K562 (cell line): ENCODE data around the gene PET100.

ENCODE experiments used
- KAT7 ChIP-seq: sonication (generic); formaldehyde crosslinking; IDR thresholded peaks from 2 replicates; pipeline ENCODE4 v1.8.0; 2022; ENCODE audit warnings: missing genetic modification reagents, mild to moderate bottlenecking, borderline replicate concordance
- SIX5 ChIP-seq, 2 experiments: IDR thresholded peaks; 2 replicates each; pipeline ENCODE4 v1.6.1; 2011; ENCODE audit warnings: low read length in 2 of 2, borderline replicate concordance in 1 of 2, low read depth in 1 of 2, mild to moderate bottlenecking in 1 of 2, moderate library complexity in 1 of 2; ENCODE audit not compliant: insufficient read depth in 1 of 2
- TAF1 ChIP-seq: IDR thresholded peaks from 2 replicates; pipeline ENCODE4 v1.6.1; 2011; ENCODE audit warnings: mild to moderate bottlenecking, low read length, moderate library complexity; ENCODE audit not compliant: insufficient read depth, control insufficient read depth, severe bottlenecking; ENCODE audit errors: extremely low read depth
- USF2 ChIP-seq: sonication (generic); formaldehyde crosslinking; IDR thresholded peaks from 2 replicates; pipeline ENCODE4 v1.5.0; 2020; ENCODE audit warnings: missing genetic modification reagents
- VEZF1 ChIP-seq: fragments of 200-800 bp; sonication (Bioruptor generic); IDR thresholded peaks from 2 replicates; pipeline ENCODE4 v1.6.1; 2017; ENCODE audit warnings: missing genetic modification characterization, missing compliant biosample characterization
- ZNF764 ChIP-seq: fragments of 250-450 bp; sonication (Bioruptor Pico); IDR thresholded peaks from 2 replicates; pipeline ENCODE4 v1.4.0; 2020; ENCODE audit warnings: low read depth, mild to moderate bottlenecking, moderate library complexity
- TF ChIP-seq, protein P1 (sequence below): fragments of 250-450 bp; sonication (Bioruptor Pico); IDR thresholded peaks from 2 replicates; pipeline ENCODE4 v1.5.0; 2022; ENCODE audit warnings: mild to moderate bottlenecking

GRCh38 chr19:7652061-7652641, 22.6 kb downstream of the PET100 start:
- TF ChIP-seq ZNF764 (CRISPR knock-in tag) (no peak), USF2 (CRISPR knock-in tag) (no peak), KAT7 (CRISPR knock-in tag) (no peak), SIX5 (IDR thresholded peaks at IDR 0.05; ENCODE audit: borderline replicate concordance in 1 of 2, insufficient read depth in 1 of 2, low read depth in 1 of 2, low read length in 2 of 2) (no peak), TAF1 (no peak), VEZF1 (0 out of 2 replicates have a peak, but pooled peaks have one; percentile 26)
- TF ChIP-seq, protein P1, sequence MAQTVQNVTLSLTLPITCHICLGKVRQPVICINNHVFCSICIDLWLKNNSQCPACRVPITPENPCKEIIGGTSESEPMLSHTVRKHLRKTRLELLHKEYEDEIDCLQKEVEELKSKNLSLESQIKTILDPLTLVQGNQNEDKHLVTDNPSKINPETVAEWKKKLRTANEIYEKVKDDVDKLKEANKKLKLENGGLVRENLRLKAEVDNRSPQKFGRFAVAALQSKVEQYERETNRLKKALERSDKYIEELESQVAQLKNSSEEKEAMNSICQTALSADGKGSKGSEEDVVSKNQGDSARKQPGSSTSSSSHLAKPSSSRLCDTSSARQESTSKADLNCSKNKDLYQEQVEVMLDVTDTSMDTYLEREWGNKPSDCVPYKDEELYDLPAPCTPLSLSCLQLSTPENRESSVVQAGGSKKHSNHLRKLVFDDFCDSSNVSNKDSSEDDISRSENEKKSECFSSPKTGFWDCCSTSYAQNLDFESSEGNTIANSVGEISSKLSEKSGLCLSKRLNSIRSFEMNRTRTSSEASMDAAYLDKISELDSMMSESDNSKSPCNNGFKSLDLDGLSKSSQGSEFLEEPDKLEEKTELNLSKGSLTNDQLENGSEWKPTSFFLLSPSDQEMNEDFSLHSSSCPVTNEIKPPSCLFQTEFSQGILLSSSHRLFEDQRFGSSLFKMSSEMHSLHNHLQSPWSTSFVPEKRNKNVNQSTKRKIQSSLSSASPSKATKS (CRISPR knock-in tag): no peak
